Neural progenitor cell (in vitro differentiated cells): ENCODE measurements around the gene DNAH10. TPM values are rescaled to one million over a fixed set of nuclear protein-coding genes. Genes with fewer than 3 reads are reported as not detected.

Source experiments
- DNase-seq: peaks from one replicate; pipeline ENCODE4 v3.0.0-alpha.2; 2016; ENCODE audit warnings: low spot score
- H2AFZ ChIP-seq: fragments of 200-600 bp; sonication (generic); replicated peaks from 2 replicates; pipeline ENCODE4 v1.6.1; 2016; ENCODE audit warnings: antibody characterized with exemption
- H3F3A ChIP-seq: fragments of 200-600 bp; sonication (generic); 2 replicates; pipeline ENCODE4 v1.6.1; 2016; ENCODE audit warnings: antibody characterized with exemption, low read depth
- H3K27ac ChIP-seq: fragments of 200-600 bp; sonication (generic); 2 replicates; pipeline ENCODE4 v1.5.1; 2016; ENCODE audit warnings: mild to moderate bottlenecking
- H3K27me3 ChIP-seq: fragments of 200-600 bp; sonication (generic); 2 replicates; pipeline ENCODE4 v1.6.1; 2016; ENCODE audit warnings: mild to moderate bottlenecking, moderate library complexity
- H3K36me3 ChIP-seq: fragments of 200-600 bp; sonication (generic); 2 replicates; pipeline ENCODE4 v1.5.1; 2016
- H3K4me1 ChIP-seq: fragments of 200-600 bp; sonication (generic); 2 replicates; pipeline ENCODE4 v1.6.1; 2016; ENCODE audit warnings: mixed run types
- H3K4me2 ChIP-seq: fragments of 200-600 bp; sonication (generic); 2 replicates; pipeline ENCODE4 v1.6.1; 2016
- H3K4me3 ChIP-seq: fragments of 200-600 bp; sonication (generic); 2 replicates; pipeline ENCODE4 v1.5.1; 2016
- H3K79me2 ChIP-seq: fragments of 200-600 bp; sonication (generic); 2 replicates; pipeline ENCODE4 v1.6.1; 2016; ENCODE audit warnings: low read depth
- H3K9ac ChIP-seq: fragments of 200-600 bp; sonication (generic); 2 replicates; pipeline ENCODE4 v1.6.1; 2016
- H3K9me3 ChIP-seq: fragments of 200-600 bp; sonication (generic); 2 replicates; pipeline ENCODE4 v1.5.1; 2016; ENCODE audit warnings: low read depth
- H4K20me1 ChIP-seq: fragments of 200-600 bp; sonication (generic); 2 replicates; pipeline ENCODE4 v1.6.1; 2016; ENCODE audit warnings: low read depth
- H3K27ac Mint-ChIP-seq: 3 replicates; pipeline ENCODE4 v1.8.0; 2021; ENCODE audit warnings: mixed read lengths
- H3K27me3 Mint-ChIP-seq: 2 replicates; pipeline ENCODE4 v1.8.0; 2022; ENCODE audit warnings: low read depth, mild to moderate bottlenecking, inconsistent platforms, moderate library complexity, mixed read lengths; ENCODE audit not compliant: insufficient read depth
- H3K36me3 Mint-ChIP-seq: 3 replicates; pipeline ENCODE4 v1.8.0; 2021; ENCODE audit warnings: mixed read lengths
- H3K4me1 Mint-ChIP-seq: 3 replicates; pipeline ENCODE4 v1.8.0; 2021; ENCODE audit warnings: mixed read lengths
- H3K4me3 Mint-ChIP-seq: 3 replicates; pipeline ENCODE4 v1.8.0; 2021; ENCODE audit warnings: mild to moderate bottlenecking, moderate library complexity, mixed read lengths
- H3K9me3 Mint-ChIP-seq: 3 replicates; pipeline ENCODE4 v1.8.0; 2020; ENCODE audit warnings: mixed read lengths
- CTCF ChIP-seq: fragments of 200-600 bp; sonication (generic); IDR thresholded peaks from 2 replicates; pipeline ENCODE4 v1.5.1; 2017; ENCODE audit warnings: antibody characterized with exemption, mild to moderate bottlenecking
- EZH2 ChIP-seq: fragments of 200-600 bp; sonication (generic); IDR thresholded peaks from 2 replicates; pipeline ENCODE4 v1.6.1; 2017; ENCODE audit warnings: antibody characterized with exemption, mild to moderate bottlenecking, moderate library complexity
- EZH2phosphoT487 ChIP-seq: fragments of 200-600 bp; sonication (generic); IDR thresholded peaks from 2 replicates; pipeline ENCODE4 v1.6.1; 2017; ENCODE audit warnings: antibody characterized with exemption
- total RNA-seq: library from RNA; depleted of rRNA; stranded (reverse); fragments of >200 nt; gene quantifications from 2 replicates; pipeline ENCODE4 v1.2.3, GENCODE V29; 2015; ENCODE audit warnings: low replicate concordance

The DNAH10 gene
- total RNA-seq, 1 donor from 2014 or later: 0.26 TPM

- Histone ChIP-seq H3K4me3 (no peak overlapping the region), H2AFZ (no peak overlapping the region), H3K9me3 (no peaks in the 10 kb centered on the region), H3K36me3 (no peaks in the 10 kb centered on the region), H3K9ac (no peak overlapping the region), H3K4me2 (no peak overlapping the region), H3K27me3 (no peaks in the 10 kb centered on the region), H3F3A (no peaks in the 10 kb centered on the region), H3K79me2 (no peaks in the 10 kb centered on the region), H4K20me1 (no peaks in the 10 kb centered on the region), H3K4me1 (no peaks in the 10 kb centered on the region), H3K27ac (no peak overlapping the region)
- TF ChIP-seq EZH2 (no peak), CTCF (no peak), EZH2phosphoT487 (no peak)
- Mint-ChIP-seq H3K27me3 (peaks cover 6% of the 10 kb centered on the region), H3K36me3 (no peaks in the 10 kb centered on the region), H3K4me1 (no peaks in the 10 kb centered on the region), H3K4me3 (no peak overlapping the region), H3K9me3 (no peaks in the 10 kb centered on the region), H3K27ac (no peak overlapping the region)
- DNase-seq: no peak
These were observed 31.9 kb downstream of the DNAH10 start for GRCh38 chr12:123794027-123794426.

DNA sequence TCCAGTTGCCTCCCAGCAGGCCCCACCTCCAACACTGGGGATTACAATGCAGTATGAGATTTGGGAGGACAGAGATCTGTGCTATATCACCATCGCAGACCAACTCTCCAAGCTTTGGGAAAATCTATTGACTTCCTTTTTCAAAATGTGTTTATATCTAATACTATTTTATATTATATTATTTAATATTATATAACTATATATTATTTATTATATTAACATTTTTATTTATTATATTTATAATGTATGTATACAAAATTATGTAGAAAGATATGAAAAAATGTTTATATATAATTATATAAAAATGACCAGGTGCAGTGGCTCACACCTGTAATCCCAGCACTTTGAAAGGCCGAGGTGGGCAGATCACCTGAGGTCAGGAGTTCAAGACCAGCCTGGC, 36.4 kb downstream of the DNAH10 start:
- H3K4me2 ChIP-seq: no peak overlapping the region
- no peaks in the 10 kb centered on the region for H3K4me1 ChIP-seq
- peaks cover 18% of the 10 kb centered on the region for H3K27me3 ChIP-seq
- H3K36me3 ChIP-seq: no peaks in the 10 kb centered on the region
- no peak overlapping the region for H3K4me3 ChIP-seq
- H3K27me3 Mint-ChIP-seq: peaks cover 5% of the 10 kb centered on the region
- H2AFZ ChIP-seq: no peak overlapping the region
- H3K4me3 Mint-ChIP-seq: no peak overlapping the region
- no peaks in the 10 kb centered on the region for H4K20me1 ChIP-seq
- H3K4me1 Mint-ChIP-seq: no peaks in the 10 kb centered on the region
- no peaks in the 10 kb centered on the region for H3K79me2 ChIP-seq
- no peak for TF ChIP-seq CTCF
- TF ChIP-seq EZH2: no peak
- TF ChIP-seq EZH2phosphoT487: no peak
- no peak overlapping the region for H3K27ac Mint-ChIP-seq
- no peaks in the 10 kb centered on the region for H3F3A ChIP-seq
- no peak overlapping the region for H3K9ac ChIP-seq
- no peak overlapping the region for H3K27ac ChIP-seq
- no peaks in the 10 kb centered on the region for H3K9me3 ChIP-seq
- DNase-seq: no peak
- no peaks in the 10 kb centered on the region for H3K9me3 Mint-ChIP-seq
- H3K36me3 Mint-ChIP-seq: no peaks in the 10 kb centered on the region

DNA sequence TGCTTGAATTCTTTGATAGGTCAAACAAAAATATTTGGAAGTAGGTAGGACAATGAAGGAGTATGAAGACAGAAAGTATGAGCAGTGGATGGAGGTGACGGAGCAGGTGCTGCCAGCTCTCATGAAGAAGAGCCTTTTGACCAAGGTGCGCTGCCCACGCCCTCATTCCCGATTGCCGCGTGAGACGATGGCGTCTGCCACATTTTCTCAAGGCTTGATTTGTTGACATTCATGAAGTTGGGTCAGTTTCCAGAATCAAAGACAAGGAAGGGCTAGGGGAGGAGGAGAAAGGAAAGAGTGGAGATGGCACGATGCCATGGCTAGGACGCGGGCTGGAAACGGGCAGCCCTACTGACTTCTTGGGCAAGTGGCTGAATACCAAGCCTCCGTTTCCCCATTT, 37.1 kb downstream of the DNAH10 start:
- Histone ChIP-seq H3K4me1 (no peaks in the 10 kb centered on the region), H3F3A (no peaks in the 10 kb centered on the region), H3K79me2 (no peaks in the 10 kb centered on the region), H3K4me2 (no peak overlapping the region), H4K20me1 (no peaks in the 10 kb centered on the region), H2AFZ (no peak overlapping the region), H3K36me3 (no peaks in the 10 kb centered on the region), H3K9me3 (no peaks in the 10 kb centered on the region), H3K27me3 (peaks cover 18% of the 10 kb centered on the region), H3K27ac (no peak overlapping the region), H3K4me3 (no peak overlapping the region), H3K9ac (no peak overlapping the region)
- Mint-ChIP-seq H3K4me3 (no peak overlapping the region), H3K27me3 (peaks cover 5% of the 10 kb centered on the region), H3K4me1 (no peaks in the 10 kb centered on the region), H3K27ac (no peak overlapping the region), H3K9me3 (no peaks in the 10 kb centered on the region), H3K36me3 (no peaks in the 10 kb centered on the region)
- TF ChIP-seq EZH2: no peak
- TF ChIP-seq CTCF: no peak
- no peak for TF ChIP-seq EZH2phosphoT487
- no peak for DNase-seq
